Epithelial cell of prostate (primary cell): Measurements from ENCODE around the gene SSTR1.

ENCODE experiments used
- DNase-seq: peaks from one replicate; pipeline ENCODE4 v3.0.0-alpha.2; 2011; ENCODE audit warnings: low read depth, low spot score
- H3K27ac ChIP-seq: fragments of 450-650 bp; 2 replicates; pipeline ENCODE4 v1.5.1; 2017; ENCODE audit warnings: mild to moderate bottlenecking

Gene SSTR1

GRCh38 chr14:38226366-38226765, 18.7 kb downstream of the SSTR1 start:
- no peak for DNase-seq
- no peak overlapping the region for H3K27ac ChIP-seq

GRCh38 chr14:38233218-38233617, 25.5 kb downstream of the SSTR1 start:
- no peak for DNase-seq

GRCh38 chr14:38238332-38238731, 30.6 kb downstream of the SSTR1 start:
- H3K27ac ChIP-seq = no peak overlapping the region
- no peak for DNase-seq

More at GRCh38 chr14:38233218-38233617, 25.5 kb downstream of the SSTR1 start:
- no peak overlapping the region for H3K27ac ChIP-seq

- no peak overlapping the region for H3K27ac ChIP-seq
- DNase-seq = no peak
These were observed 31.2 kb downstream of the SSTR1 start for GRCh38 chr14:38238878-38239277.

GRCh38 chr14:38243696-38244240, 36.1 kb downstream of the SSTR1 start:
- DNase-seq = no peak
- no peak overlapping the region for H3K27ac ChIP-seq

GRCh38 chr14:38248321-38249028, 40.8 kb downstream of the SSTR1 start:
- no peak for DNase-seq

GRCh38 chr14:38250331-38250730, 42.6 kb downstream of the SSTR1 start:
- no peak for DNase-seq
- H3K27ac ChIP-seq = no peak overlapping the region

More at GRCh38 chr14:38248321-38249028, 40.8 kb downstream of the SSTR1 start:
- H3K27ac ChIP-seq = no peak overlapping the region

GRCh38 chr14:38252066-38252710, 44.5 kb downstream of the SSTR1 start:
- DNase-seq = no peak
- H3K27ac ChIP-seq = no peak overlapping the region

GRCh38 chr14:38253676-38254075, 46.0 kb downstream of the SSTR1 start:
- no peak overlapping the region for H3K27ac ChIP-seq
- no peak for DNase-seq

GRCh38 chr14:38254571-38255407, 47.1 kb downstream of the SSTR1 start:
- H3K27ac ChIP-seq = no peak overlapping the region
- DNase-seq = no peak

GRCh38 chr14:38255408-38255672, 47.6 kb downstream of the SSTR1 start:
- no peak overlapping the region for H3K27ac ChIP-seq
- no peak for DNase-seq

- H3K27ac ChIP-seq = no peak within 1 kb of the TSS
- DNase-seq = no peak
These were observed 48.2 kb downstream of the SSTR1 start, which contains the start of gene CLEC14A for GRCh38 chr14:38255673-38256532. TSS of gene CLEC14A (minus strand) at chr14:38256093. CDS start at chr14:38256022, 71 bp downstream.

GRCh38 chr14:38256533-38256840, 48.8 kb downstream of the SSTR1 start:
- no peak for DNase-seq
- H3K27ac ChIP-seq = no peak overlapping the region

GRCh38 chr14:38257507-38257906, 49.8 kb downstream of the SSTR1 start:
- H3K27ac ChIP-seq = no peak overlapping the region
- DNase-seq = no peak

- DNase-seq = no peak
- H3K27ac ChIP-seq = no peak overlapping the region
These were observed 53.9 kb downstream of the SSTR1 start for GRCh38 chr14:38261620-38262019.
